PFSK-1 (cell line): ENCODE results near the gene SEPSECS.

Source experiments
- FOXP2 ChIP-seq: optimal IDR thresholded peaks from 2 replicates; pipeline ENCODE3; 2011; ENCODE audit warnings: borderline replicate concordance, control low read depth, inconsistent platforms; ENCODE audit not compliant: insufficient read depth; ENCODE audit errors: extremely low read length, extremely low read depth
- POLR2AphosphoS5 ChIP-seq: IDR thresholded peaks from 2 replicates; pipeline ENCODE4 v1.6.1; 2012; ENCODE audit warnings: low read depth, mild to moderate bottlenecking, control low read depth, low read length, moderate library complexity
- SIN3A ChIP-seq: IDR thresholded peaks from 2 replicates; pipeline ENCODE4 v1.6.1; 2012; ENCODE audit warnings: mild to moderate bottlenecking, low read length, moderate library complexity, borderline replicate concordance; ENCODE audit not compliant: insufficient read depth
- TAF1 ChIP-seq: IDR thresholded peaks from 2 replicates; pipeline ENCODE4 v1.6.1; 2012; ENCODE audit warnings: low read length, control low read depth, borderline replicate concordance; ENCODE audit not compliant: insufficient read depth
- TF ChIP-seq, protein P1 (sequence below), 2 experiments: IDR thresholded peaks; 2 replicates each; pipeline versions ENCODE4 v1.6.1 to v1.8.0; 2011 to 2012; ENCODE audit warnings: low read depth in 2 of 2, low read length in 2 of 2, control low read depth in 1 of 2, inconsistent platforms in 1 of 2, mild to moderate bottlenecking in 1 of 2, moderate library complexity in 1 of 2; ENCODE audit not compliant: insufficient read depth in 1 of 2

The SEPSECS gene

DNA sequence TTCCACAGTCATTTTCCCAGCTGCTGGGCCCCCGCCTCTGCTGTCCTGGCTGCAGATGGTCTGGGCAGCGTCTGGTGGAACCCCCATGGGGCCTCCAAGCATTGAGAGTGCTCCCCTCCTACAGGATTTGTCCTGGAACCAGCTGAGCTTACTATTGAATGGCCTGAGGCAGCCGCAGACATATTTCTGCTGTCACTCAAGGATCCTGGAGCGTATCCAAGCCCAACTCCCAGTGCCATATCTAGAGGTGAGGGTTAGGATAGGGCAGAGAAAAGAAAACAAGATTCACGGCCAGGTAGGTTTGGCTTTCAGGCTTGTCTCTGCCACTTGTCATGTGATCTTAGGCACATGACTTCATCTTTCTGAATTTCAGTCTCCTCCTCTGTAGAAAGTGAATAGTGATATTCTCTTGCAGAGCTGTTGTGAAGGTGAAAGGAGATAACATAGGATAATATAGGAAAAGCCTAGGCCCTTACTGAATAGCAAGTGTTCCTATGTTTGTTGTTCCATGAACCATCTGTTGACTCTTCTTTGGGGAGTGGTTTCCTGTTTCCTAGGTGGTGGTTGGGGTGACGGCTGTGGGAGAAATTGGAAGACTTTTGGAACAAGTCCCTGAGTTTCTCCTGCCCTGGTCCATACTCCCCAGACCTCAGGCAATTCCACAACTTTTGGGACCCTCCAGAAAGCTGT lies 52.3 kb downstream of the SEPSECS start:
- TF ChIP-seq POLR2AphosphoS5, result no peak

DNA sequence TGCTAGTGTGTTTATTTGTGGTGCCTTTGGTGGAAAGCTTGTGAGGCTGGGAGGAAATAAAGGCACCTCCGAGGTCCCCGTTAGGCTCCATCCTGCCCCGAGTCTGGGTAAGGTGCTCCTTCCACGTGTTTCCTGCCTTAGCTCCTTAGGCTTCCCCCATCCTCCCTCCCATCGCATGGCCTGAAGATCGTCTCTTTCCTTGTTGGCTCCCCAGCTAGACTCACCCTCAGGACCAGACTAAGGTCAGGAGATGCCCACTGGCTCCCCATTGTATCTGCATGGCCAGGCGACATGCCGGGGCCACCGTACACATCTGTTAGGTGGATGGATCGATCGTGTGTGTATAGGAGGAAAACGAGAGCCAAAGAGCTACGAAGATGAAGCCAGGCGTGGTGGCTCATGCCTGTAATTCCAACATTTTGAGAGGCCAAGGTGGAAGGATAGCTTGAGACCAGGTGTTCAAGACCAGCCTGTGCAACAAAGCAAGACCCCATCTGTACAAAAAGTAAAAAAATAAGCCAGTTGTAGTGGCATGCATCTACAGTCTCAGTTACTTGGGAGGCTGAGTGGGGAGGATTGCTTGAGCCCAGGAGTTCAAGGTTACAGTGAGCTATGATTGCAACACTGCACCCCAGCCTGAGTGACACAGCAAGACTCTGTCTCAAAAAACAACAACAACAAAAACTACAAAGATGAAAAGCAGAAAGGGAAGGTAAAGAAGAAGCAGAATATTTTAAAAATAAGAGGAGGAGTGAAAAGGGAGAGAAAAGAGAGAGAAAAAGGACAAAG lies 53.7 kb downstream of the SEPSECS start:
- TF ChIP-seq, protein P1, sequence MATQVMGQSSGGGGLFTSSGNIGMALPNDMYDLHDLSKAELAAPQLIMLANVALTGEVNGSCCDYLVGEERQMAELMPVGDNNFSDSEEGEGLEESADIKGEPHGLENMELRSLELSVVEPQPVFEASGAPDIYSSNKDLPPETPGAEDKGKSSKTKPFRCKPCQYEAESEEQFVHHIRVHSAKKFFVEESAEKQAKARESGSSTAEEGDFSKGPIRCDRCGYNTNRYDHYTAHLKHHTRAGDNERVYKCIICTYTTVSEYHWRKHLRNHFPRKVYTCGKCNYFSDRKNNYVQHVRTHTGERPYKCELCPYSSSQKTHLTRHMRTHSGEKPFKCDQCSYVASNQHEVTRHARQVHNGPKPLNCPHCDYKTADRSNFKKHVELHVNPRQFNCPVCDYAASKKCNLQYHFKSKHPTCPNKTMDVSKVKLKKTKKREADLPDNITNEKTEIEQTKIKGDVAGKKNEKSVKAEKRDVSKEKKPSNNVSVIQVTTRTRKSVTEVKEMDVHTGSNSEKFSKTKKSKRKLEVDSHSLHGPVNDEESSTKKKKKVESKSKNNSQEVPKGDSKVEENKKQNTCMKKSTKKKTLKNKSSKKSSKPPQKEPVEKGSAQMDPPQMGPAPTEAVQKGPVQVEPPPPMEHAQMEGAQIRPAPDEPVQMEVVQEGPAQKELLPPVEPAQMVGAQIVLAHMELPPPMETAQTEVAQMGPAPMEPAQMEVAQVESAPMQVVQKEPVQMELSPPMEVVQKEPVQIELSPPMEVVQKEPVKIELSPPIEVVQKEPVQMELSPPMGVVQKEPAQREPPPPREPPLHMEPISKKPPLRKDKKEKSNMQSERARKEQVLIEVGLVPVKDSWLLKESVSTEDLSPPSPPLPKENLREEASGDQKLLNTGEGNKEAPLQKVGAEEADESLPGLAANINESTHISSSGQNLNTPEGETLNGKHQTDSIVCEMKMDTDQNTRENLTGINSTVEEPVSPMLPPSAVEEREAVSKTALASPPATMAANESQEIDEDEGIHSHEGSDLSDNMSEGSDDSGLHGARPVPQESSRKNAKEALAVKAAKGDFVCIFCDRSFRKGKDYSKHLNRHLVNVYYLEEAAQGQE (IDR thresholded peaks at IDR 0.05; ENCODE audit: insufficient read depth in 1 of 2, low read depth in 2 of 2, low read length in 2 of 2), result no peak
- TF ChIP-seq TAF1, result no peak
- no peak for TF ChIP-seq SIN3A
- no peak for TF ChIP-seq FOXP2
- TF ChIP-seq POLR2AphosphoS5, result no peak

DNA sequence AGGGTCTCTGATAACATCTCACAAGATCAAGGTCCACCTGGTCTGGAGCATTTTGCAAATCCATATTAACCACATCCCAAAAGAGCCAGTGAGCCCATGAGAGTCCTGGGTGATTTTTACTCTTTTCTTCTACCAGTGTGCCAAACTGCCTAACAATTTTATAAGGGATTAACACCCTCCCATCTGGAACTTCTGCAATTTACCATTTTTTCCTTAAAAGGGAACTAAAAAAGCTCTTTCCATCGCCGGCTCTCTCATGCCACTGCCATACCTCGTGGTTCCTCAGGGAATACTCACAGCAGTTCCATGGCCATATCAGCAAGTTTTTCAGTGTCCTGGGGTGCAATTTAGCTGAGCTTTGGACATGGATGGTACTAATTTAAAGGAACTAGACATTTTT lies 55.7 kb downstream of the SEPSECS start:
- TF ChIP-seq FOXP2 (no peak), POLR2AphosphoS5 (no peak), TAF1 (no peak)
- TF ChIP-seq, protein P1 (IDR thresholded peaks at IDR 0.05; ENCODE audit: insufficient read depth in 1 of 2, low read depth in 2 of 2, low read length in 2 of 2), result no peak

DNA sequence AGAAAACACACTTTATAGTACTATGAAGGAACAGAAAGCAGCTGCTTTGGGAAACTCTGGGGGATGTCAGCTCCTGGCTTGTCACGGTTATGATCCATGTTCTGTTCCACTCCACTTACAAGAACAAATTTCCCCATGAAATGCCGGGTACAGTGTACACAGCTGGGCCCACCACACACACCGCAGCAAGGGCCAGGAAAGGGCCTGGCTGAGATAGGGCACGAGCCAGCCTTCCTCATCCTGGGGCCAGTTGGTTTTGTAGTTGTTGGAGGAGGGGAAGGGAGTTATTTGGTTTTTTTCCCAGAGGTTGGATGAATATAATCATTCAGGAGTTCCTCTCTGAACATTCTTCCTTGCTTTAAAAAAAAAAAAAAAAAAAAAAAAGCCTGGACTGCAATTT lies 56.8 kb downstream of the SEPSECS start:
- TF ChIP-seq POLR2AphosphoS5, result no peak
- no peak for TF ChIP-seq FOXP2
- TF ChIP-seq, protein P1 (IDR thresholded peaks at IDR 0.05; ENCODE audit: insufficient read depth in 1 of 2, low read depth in 2 of 2, low read length in 2 of 2), result no peak
- no peak for TF ChIP-seq TAF1
- no peak for TF ChIP-seq SIN3A

DNA sequence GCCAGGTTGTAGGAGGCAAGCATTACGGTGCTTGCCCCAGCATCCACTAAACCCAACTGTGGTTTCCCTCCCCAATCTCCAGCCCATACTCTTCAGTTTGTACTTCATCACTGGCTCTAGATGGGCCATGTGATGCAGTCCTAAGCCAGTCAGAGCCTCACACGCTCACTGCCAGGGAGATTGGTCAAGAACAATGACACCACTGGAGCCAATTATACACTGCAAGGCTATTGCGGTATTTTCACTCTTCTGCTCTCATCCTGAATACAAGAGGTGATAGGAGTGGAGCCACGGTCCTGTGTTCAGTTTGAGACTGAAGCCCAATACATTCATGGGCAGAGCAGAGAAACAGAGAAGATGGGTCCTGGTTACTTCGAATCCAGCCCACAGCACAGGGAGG lies 58.4 kb downstream of the SEPSECS start:
- TF ChIP-seq TAF1, result no peak
- no peak for TF ChIP-seq FOXP2
- TF ChIP-seq SIN3A, result no peak
- no peak for TF ChIP-seq POLR2AphosphoS5
- TF ChIP-seq, protein P1 (IDR thresholded peaks at IDR 0.05; ENCODE audit: insufficient read depth in 1 of 2, low read depth in 2 of 2, low read length in 2 of 2), result no peak
